ENCODE measurements around the gene DCUN1D1.

DNA sequence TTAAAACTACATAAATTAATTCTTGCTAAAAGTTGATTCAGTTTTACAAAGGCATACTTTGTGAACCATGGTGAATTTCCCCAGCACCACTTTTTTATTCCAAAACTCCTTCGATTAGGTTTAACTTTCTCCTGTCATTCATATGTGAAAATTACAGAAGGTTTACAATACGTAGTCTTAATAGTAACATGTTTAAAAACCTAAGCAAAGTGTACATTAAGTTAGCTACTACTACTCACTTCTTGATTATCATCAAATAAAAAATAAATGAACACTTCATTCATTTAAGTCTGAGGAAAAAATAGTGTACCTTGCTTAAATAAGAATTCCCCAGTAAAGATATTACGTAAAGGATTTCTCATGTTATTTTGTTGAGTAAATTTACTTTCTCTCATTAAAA lies 38.6 kb downstream of the DCUN1D1 start:
- no peak for TF ChIP-seq STAG1 (CRISPR knock-in tag; IDR thresholded peaks at IDR 0.05)
- TF ChIP-seq ZNF274 (CRISPR knock-in tag; IDR thresholded peaks at IDR 0.05), result no peak
- TF ChIP-seq RAD21 (CRISPR knock-in tag; IDR thresholded peaks at IDR 0.05), result no peak
- TF ChIP-seq HDAC6 (IDR thresholded peaks at IDR 0.05; ENCODE audit: low read depth, low read length), result no peak
- TF ChIP-seq SRSF4 (IDR thresholded peaks at IDR 0.05; ENCODE audit: low read depth, low read length, poor library complexity, severe bottlenecking), result no peak
- TF ChIP-seq, protein P1, sequence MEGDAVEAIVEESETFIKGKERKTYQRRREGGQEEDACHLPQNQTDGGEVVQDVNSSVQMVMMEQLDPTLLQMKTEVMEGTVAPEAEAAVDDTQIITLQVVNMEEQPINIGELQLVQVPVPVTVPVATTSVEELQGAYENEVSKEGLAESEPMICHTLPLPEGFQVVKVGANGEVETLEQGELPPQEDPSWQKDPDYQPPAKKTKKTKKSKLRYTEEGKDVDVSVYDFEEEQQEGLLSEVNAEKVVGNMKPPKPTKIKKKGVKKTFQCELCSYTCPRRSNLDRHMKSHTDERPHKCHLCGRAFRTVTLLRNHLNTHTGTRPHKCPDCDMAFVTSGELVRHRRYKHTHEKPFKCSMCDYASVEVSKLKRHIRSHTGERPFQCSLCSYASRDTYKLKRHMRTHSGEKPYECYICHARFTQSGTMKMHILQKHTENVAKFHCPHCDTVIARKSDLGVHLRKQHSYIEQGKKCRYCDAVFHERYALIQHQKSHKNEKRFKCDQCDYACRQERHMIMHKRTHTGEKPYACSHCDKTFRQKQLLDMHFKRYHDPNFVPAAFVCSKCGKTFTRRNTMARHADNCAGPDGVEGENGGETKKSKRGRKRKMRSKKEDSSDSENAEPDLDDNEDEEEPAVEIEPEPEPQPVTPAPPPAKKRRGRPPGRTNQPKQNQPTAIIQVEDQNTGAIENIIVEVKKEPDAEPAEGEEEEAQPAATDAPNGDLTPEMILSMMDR (CRISPR knock-in tag; IDR thresholded peaks at IDR 0.05), result no peak
